ENCODE measurements around the gene TNS3.

The TNS3 gene

GRCh38 chr7:47581804-47582763 is at the start of gene TNS3:
Gene TNS3 (minus strand): TSS chr7:47582111. CDS start chr7:47439636, 142,475 bp downstream.
- H3K4me3 ChIP-seq (IDR thresholded peaks at IDR 0.05; ENCODE audit: insufficient read depth, low read depth, low read length), result no peak within 1 kb of the TSS

GRCh38 chr7:47631711-47632110 is 49.8 kb upstream of the TNS3 start:
- Histone ChIP-seq H3K79me2 (ENCODE audit: insufficient read depth, low read depth) (no peaks in the 10 kb centered on the region), H3K4me3 (IDR thresholded peaks at IDR 0.05; ENCODE audit: insufficient read depth, low read depth, low read length) (no peak overlapping the region), H4K20me1 (ENCODE audit: insufficient read depth) (no peaks in the 10 kb centered on the region), H3K27ac (no peak overlapping the region), H2AFZ (ENCODE audit: low read depth) (no peak overlapping the region), H3K27me3 (ENCODE audit: insufficient read depth, low read depth) (no peaks in the 10 kb centered on the region), H3K36me3 (ENCODE audit: insufficient read depth) (no peaks in the 10 kb centered on the region), H3K4me2 (no peak overlapping the region), H3K4me1 (ENCODE audit: low read depth, poor library complexity, severe bottlenecking) (no peaks in the 10 kb centered on the region), H3K9ac (no peak overlapping the region)
- no peak for TF ChIP-seq CTCF (conservative IDR thresholded peaks at IDR 0.05; ENCODE audit: low read depth, low read length)

More at GRCh38 chr7:47581804-47582763, at the start of gene TNS3:
- H3K4me1 ChIP-seq (ENCODE audit: low read depth, poor library complexity, severe bottlenecking), result no peaks in the 10 kb centered on the region
- H3K79me2 ChIP-seq (ENCODE audit: insufficient read depth, low read depth), result no peaks in the 10 kb centered on the region
- TF ChIP-seq CTCF (conservative IDR thresholded peaks at IDR 0.05; ENCODE audit: low read depth, low read length), result 0 out of 2 replicates have a peak, but pooled peaks have one; percentile 12
- H3K27ac ChIP-seq, result no peak within 1 kb of the TSS
- H3K4me2 ChIP-seq, result peak within 1 kb of the TSS; percentile 66
- H3K9ac ChIP-seq, result peak within 1 kb of the TSS; percentile 79; the same call in 1 of the 2 replicates
- H4K20me1 ChIP-seq (ENCODE audit: insufficient read depth), result no peaks in the 10 kb centered on the region
- no peaks in the 10 kb centered on the region; the same call in 1 of the 2 replicates for H3K27me3 ChIP-seq (ENCODE audit: insufficient read depth, low read depth)
- H2AFZ ChIP-seq (ENCODE audit: low read depth), result peak within 1 kb of the TSS; percentile 98
- H3K36me3 ChIP-seq (ENCODE audit: insufficient read depth), result no peaks in the 10 kb centered on the region

GRCh38 chr7:47627580-47628283 is 45.8 kb upstream of the TNS3 start:
- Histone ChIP-seq H3K9ac (no peak overlapping the region), H4K20me1 (ENCODE audit: insufficient read depth) (no peaks in the 10 kb centered on the region), H3K4me2 (peak overlapping the region; percentile 11; the same call in 1 of the 2 replicates), H3K4me3 (IDR thresholded peaks at IDR 0.05; ENCODE audit: insufficient read depth, low read depth, low read length) (no peak overlapping the region), H3K79me2 (ENCODE audit: insufficient read depth, low read depth) (no peaks in the 10 kb centered on the region), H3K27ac (peak overlapping the region; percentile 1; the same call in 1 of the 2 replicates), H3K4me1 (ENCODE audit: low read depth, poor library complexity, severe bottlenecking) (no peaks in the 10 kb centered on the region), H2AFZ (ENCODE audit: low read depth) (peak overlapping the region; percentile 4; the same call in 1 of the 2 replicates), H3K36me3 (ENCODE audit: insufficient read depth) (no peaks in the 10 kb centered on the region), H3K27me3 (ENCODE audit: insufficient read depth, low read depth) (no peaks in the 10 kb centered on the region)
- no peak for TF ChIP-seq CTCF (conservative IDR thresholded peaks at IDR 0.05; ENCODE audit: low read depth, low read length)

- no peak overlapping the region for H3K4me2 ChIP-seq
- no peaks in the 10 kb centered on the region for H3K36me3 ChIP-seq (ENCODE audit: insufficient read depth)
- H3K4me1 ChIP-seq (ENCODE audit: low read depth, poor library complexity, severe bottlenecking), result no peaks in the 10 kb centered on the region
- TF ChIP-seq CTCF (conservative IDR thresholded peaks at IDR 0.05; ENCODE audit: low read depth, low read length), result no peak
- H2AFZ ChIP-seq (ENCODE audit: low read depth), result no peak overlapping the region
- H3K27me3 ChIP-seq (ENCODE audit: insufficient read depth, low read depth), result no peaks in the 10 kb centered on the region
- H3K27ac ChIP-seq, result no peak overlapping the region
- no peaks in the 10 kb centered on the region for H4K20me1 ChIP-seq (ENCODE audit: insufficient read depth)
- no peaks in the 10 kb centered on the region for H3K79me2 ChIP-seq (ENCODE audit: insufficient read depth, low read depth)
- H3K9ac ChIP-seq, result no peak overlapping the region
- no peak overlapping the region for H3K4me3 ChIP-seq (IDR thresholded peaks at IDR 0.05; ENCODE audit: insufficient read depth, low read depth, low read length)
These were observed 44.2 kb upstream of the TNS3 start for GRCh38 chr7:47625861-47626715.

Data from KMS-11 (cell line).